Endothelial cell (in vitro differentiated cells): Measurements from ENCODE around the gene UGT1A6. TPM values are rescaled to one million over a fixed set of nuclear protein-coding genes. Genes with fewer than 3 reads are reported as not detected.

Experiments
- DNase-seq: peaks from one replicate; pipeline ENCODE4 v3.0.0; 2021; ENCODE audit warnings: low spot score
- H3K27ac Mint-ChIP-seq: one replicate; pipeline ENCODE4 v1.8.0; 2021; ENCODE audit warnings: mixed read lengths, inconsistent platforms; ENCODE audit not compliant: unreplicated experiment
- H3K27me3 Mint-ChIP-seq: one replicate; pipeline ENCODE4 v1.8.0; 2021; ENCODE audit warnings: mild to moderate bottlenecking, moderate library complexity, mixed read lengths, inconsistent platforms; ENCODE audit not compliant: unreplicated experiment
- H3K36me3 Mint-ChIP-seq: one replicate; pipeline ENCODE4 v1.8.0; 2021; ENCODE audit warnings: mild to moderate bottlenecking, low read depth, mixed read lengths, inconsistent platforms; ENCODE audit not compliant: unreplicated experiment
- H3K4me1 Mint-ChIP-seq: one replicate; pipeline ENCODE4 v1.8.0; 2021; ENCODE audit warnings: mild to moderate bottlenecking, mixed read lengths, inconsistent platforms; ENCODE audit not compliant: unreplicated experiment
- H3K4me3 Mint-ChIP-seq: one replicate; pipeline ENCODE4 v1.8.0; 2021; ENCODE audit warnings: mild to moderate bottlenecking, mixed read lengths, inconsistent platforms; ENCODE audit not compliant: unreplicated experiment
- H3K9me3 Mint-ChIP-seq: one replicate; pipeline ENCODE4 v1.8.0; 2021; ENCODE audit warnings: mixed read lengths, inconsistent platforms; ENCODE audit not compliant: unreplicated experiment
- CTCF ChIP-seq: fragments of 200-600 bp; sonication (generic); IDR thresholded peaks from one replicate; pipeline ENCODE4 v1.5.0; 2021; ENCODE audit warnings: antibody characterized with exemption; ENCODE audit not compliant: unreplicated experiment
- total RNA-seq: library from RNA; stranded (reverse); fragmentation: NEBNext Ultra II Directional; extraction: Animal tissue kit (Norgen Biotek cat#: 25700); gene quantifications from one replicate; pipeline ENCODE4 v1.2.1, GENCODE V29; 2021; ENCODE audit not compliant: unreplicated experiment

UGT1A6 gene
- total RNA-seq, 1 donor from 2014 or later, result not detected

GRCh38 chr2:233674995-233675394 is 17.7 kb upstream of the UGT1A6 start:
- peak; percentile 35 for TF ChIP-seq CTCF
- H3K27ac Mint-ChIP-seq, result no peak overlapping the region
- H3K9me3 Mint-ChIP-seq, result no peaks in the 10 kb centered on the region
- no peaks in the 10 kb centered on the region for H3K4me1 Mint-ChIP-seq
- no peaks in the 10 kb centered on the region for H3K27me3 Mint-ChIP-seq
- H3K36me3 Mint-ChIP-seq, result no peaks in the 10 kb centered on the region
- no peak overlapping the region for H3K4me3 Mint-ChIP-seq
- DNase-seq, result no peak

- no peak overlapping the region for H3K4me3 Mint-ChIP-seq
- H3K36me3 Mint-ChIP-seq, result no peaks in the 10 kb centered on the region
- no peak for TF ChIP-seq CTCF
- H3K9me3 Mint-ChIP-seq, result no peaks in the 10 kb centered on the region
- no peaks in the 10 kb centered on the region for H3K4me1 Mint-ChIP-seq
- H3K27ac Mint-ChIP-seq, result no peak overlapping the region
- H3K27me3 Mint-ChIP-seq, result no peaks in the 10 kb centered on the region
- DNase-seq, result no peak
These were observed 16.6 kb upstream of the UGT1A6 start for GRCh38 chr2:233676046-233676445.

- Mint-ChIP-seq H3K4me3 (no peak overlapping the region), H3K27me3 (no peaks in the 10 kb centered on the region), H3K4me1 (no peaks in the 10 kb centered on the region), H3K36me3 (no peaks in the 10 kb centered on the region), H3K9me3 (no peaks in the 10 kb centered on the region), H3K27ac (no peak overlapping the region)
- no peak for TF ChIP-seq CTCF
- no peak for DNase-seq
These were observed 13.5 kb upstream of the UGT1A6 start for GRCh38 chr2:233679196-233679595.

GRCh38 chr2:233680361-233681045 is 12.2 kb upstream of the UGT1A6 start:
- Mint-ChIP-seq H3K36me3 (no peaks in the 10 kb centered on the region), H3K9me3 (no peaks in the 10 kb centered on the region), H3K4me1 (no peaks in the 10 kb centered on the region), H3K4me3 (no peak overlapping the region), H3K27me3 (no peaks in the 10 kb centered on the region), H3K27ac (no peak overlapping the region)
- DNase-seq, result no peak
- TF ChIP-seq CTCF, result no peak

- no peaks in the 10 kb centered on the region for H3K4me1 Mint-ChIP-seq
- no peaks in the 10 kb centered on the region for H3K27me3 Mint-ChIP-seq
- H3K36me3 Mint-ChIP-seq, result no peaks in the 10 kb centered on the region
- no peak within 1 kb of the TSS for H3K27ac Mint-ChIP-seq
- no peaks in the 10 kb centered on the region for H3K9me3 Mint-ChIP-seq
- DNase-seq, result no peak
- TF ChIP-seq CTCF, result no peak
- H3K4me3 Mint-ChIP-seq, result no peak within 1 kb of the TSS
These were observed 11.1 kb upstream of the UGT1A6 start, which contains the start of gene UGT1A7 for GRCh38 chr2:233681521-233682099. UGT1A7 (plus strand) TSS chr2:233681901; CDS start chr2:233681938, 37 bp downstream.
